PC-9 (cell line): ENCODE measurements around the gene LTA.

Experiments used
- CTCF ChIP-seq: fragments of 200-600 bp; sonication (generic); conservative IDR thresholded peaks from 2 replicates; pipeline ENCODE4 v1.6.1; 2017; ENCODE audit warnings: mixed run types, antibody characterized with exemption, mild to moderate bottlenecking, moderate library complexity
- EZH2 ChIP-seq: fragments of 200-600 bp; sonication (generic); IDR thresholded peaks from 2 replicates; pipeline ENCODE4 v1.8.0; 2017; ENCODE audit warnings: antibody characterized with exemption, low read depth

GRCh38 chr6:31532644-31533454, 39.2 kb upstream of the LTA start:
- TF ChIP-seq CTCF (no peak), EZH2 (no peak)
